GM19468 (cell line): ENCODE data around the gene ACACA.

ENCODE experiments used
- ATAC-seq: cut with Tn5 transposase; IDR thresholded peaks from one replicate; pipeline ENCODE4 v1.9.1; 2021; ENCODE audit warnings: mild to moderate bottlenecking, moderate library complexity, moderate number of reproducible peaks; ENCODE audit not compliant: unreplicated experiment; ENCODE audit errors: extremely low read depth

ACACA gene

GRCh38 chr17:37247825-37248224 is 158.8 kb downstream of the ACACA start:
- ATAC-seq = no peak

GRCh38 chr17:37246085-37246484 is 160.6 kb downstream of the ACACA start:
- ATAC-seq = no peak

DNA sequence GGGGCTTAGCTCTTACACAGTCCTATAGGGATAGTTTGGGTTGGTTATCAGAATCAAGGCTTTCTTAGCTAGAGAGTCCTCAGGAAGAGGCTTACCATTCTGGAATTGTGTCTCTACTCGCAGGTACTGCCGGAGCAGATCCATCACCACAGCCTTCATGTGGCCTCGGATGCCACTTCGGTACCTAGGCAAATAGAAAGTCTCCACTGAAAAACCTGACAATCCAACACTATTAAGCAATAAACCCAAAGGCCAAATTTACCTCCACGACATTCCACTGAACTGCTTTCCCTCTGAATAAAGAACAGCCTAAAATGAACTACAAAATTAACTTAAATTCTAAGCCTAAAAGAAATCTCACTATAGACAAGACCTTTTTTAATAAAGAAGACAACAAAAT is 166.3 kb downstream of the ACACA start:
- ATAC-seq = no peak

DNA sequence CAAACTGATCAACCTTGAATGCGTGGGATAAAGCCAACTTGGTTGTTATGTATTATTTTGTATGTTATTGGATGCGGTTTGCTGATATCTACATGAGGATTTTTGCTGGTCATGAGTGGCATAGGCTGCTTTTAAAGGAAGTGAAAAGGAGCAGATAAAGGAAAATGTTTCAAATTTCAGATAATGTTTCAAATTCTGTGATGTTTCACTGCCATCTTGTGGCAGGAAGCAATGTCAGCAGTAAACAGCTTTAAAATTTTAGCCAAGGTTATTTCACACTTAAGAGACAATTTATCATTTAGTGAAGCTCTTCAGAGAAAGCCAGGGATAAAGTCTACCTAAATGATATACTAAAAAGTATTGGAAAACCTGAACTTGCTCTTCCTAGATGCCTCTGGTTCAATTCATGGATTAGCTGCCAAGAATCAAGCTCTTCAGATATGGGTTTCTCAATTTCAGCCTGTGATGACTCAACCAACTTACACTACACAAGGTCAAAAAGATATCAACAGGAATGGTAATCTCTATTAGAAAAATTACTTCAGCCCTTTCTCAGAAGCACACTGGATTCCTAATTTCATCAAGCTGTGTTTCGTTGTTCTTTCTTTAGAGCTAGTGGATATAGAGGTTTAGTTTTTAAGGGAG is 166.8 kb downstream of the ACACA start:
- no peak for ATAC-seq

DNA sequence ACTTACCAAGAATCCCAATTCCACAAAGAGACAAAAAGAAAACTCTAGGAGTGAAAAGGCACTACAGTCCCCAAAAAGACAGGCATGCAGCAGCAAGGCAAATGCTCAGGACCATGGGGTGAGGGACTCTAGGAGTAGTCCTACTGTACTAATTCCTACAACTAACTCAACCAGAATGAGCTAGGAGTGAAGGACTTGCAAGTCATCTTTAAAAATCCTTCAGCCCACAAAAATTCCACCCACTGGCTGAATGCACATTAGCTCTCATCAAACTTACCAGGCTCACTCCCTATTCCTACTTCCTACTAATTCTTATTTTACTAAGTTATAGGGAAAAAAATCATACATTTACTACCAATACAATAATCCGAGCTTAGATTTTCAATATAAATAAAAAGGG is 172.5 kb downstream of the ACACA start:
- ATAC-seq = no peak

- no peak for ATAC-seq
Observed at GRCh38 chr17:37233036-37233435, 173.6 kb downstream of the ACACA start.

- no peak for ATAC-seq
Observed at GRCh38 chr17:37231887-37232286, 174.7 kb downstream of the ACACA start.

- no peak for ATAC-seq
Observed at GRCh38 chr17:37230633-37231032, 176.0 kb downstream of the ACACA start.

DNA sequence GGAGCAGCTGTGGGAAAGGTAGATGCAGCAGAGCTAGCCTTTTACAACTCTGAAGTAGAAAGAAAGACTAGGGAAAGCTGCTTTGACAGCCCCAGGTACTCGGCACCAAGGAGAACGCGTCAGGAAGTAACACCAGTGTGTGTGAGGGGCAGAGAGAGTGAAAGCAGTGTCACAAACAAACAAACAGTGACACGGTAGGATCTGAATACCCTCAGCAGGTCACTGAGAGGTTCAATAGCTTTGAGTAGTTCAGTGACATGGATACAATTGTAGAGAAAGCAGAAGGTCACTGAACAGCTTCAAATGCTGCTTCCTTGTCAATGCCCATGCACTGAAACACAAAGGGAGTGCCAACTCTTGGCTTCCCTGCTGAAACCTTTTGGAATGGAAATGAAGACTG is 181.2 kb downstream of the ACACA start:
- no peak for ATAC-seq

- ATAC-seq = no peak
Observed at GRCh38 chr17:37221865-37222264, 184.8 kb downstream of the ACACA start.

DNA sequence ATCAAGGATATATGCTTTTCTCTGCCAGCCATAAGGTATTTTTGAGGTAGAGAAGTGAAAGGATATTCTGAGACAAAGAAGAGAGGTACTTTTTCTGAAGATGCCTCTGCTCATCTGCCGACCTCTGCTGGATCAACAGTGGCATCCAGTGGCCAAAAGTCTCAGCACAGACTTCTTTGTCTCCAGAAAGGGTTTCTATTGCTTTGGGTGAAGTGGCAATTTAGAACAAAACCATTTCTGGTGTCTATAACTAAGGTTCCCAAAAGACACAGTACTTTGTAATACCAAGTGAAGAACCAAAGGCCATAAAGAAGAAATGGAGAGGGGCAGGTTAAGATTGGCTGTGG is 186.1 kb downstream of the ACACA start:
- ATAC-seq = no peak

- no peak for ATAC-seq
Observed at GRCh38 chr17:37219876-37220606, 186.6 kb downstream of the ACACA start.

- ATAC-seq = no peak
Observed at GRCh38 chr17:37218849-37219248, 187.8 kb downstream of the ACACA start.

GRCh38 chr17:37214416-37214815 is 192.2 kb downstream of the ACACA start:
- no peak for ATAC-seq

DNA sequence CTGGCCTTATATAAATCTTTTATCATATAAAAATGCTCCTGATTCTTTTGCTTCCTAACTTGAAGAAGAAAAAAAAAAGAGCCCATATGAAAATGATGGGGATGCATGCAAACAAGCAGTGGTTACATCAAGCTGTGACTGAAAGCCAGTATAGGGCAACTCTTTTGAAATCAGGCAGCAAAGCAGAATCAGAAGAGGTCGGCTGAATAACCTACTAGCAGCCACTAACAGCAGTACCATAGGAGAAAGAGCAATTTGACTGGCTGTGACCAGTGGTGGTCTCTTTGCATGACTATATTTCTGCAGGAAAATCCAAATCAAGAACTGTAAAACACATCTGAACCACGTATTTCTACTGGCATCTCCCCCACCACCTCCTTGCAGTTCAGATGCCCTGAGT is 192.7 kb downstream of the ACACA start:
- ATAC-seq = no peak

DNA sequence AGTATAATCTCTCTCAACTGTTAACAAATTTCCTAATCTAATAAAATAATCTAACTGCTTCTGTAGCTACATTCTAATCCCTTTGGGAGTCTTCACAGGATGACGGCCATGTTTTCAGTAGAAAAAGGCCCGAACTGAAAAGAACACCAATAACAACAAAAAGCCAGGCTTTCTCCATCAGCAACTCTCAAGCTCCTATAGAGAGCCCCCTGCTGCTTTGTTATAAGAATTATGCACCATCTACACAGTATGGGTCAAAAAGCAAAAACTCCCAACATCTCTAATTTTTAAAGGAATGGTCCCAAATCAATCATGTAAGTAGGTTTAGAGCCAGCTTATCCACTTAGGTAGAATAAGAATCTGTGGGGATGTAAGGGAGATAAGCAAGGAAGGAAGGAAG is 194.5 kb downstream of the ACACA start:
- ATAC-seq = no peak

DNA sequence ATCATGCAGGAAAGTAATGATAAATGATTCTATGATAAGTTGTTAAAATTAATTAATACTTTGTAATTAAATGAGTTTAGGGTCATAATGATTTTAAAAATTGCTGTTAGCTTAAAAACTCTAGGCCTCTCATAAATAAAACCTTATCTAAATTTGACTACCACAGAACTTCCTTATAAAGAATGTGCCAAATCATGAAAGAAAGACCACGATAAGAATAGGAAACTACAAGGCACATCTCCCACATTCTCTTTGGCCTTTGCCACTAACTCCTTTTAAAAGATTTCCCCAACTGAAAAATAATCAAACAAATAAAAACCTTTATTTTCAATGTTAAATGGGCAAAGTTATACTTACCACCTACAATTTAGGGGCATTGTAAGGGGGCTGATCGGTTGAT is 195.5 kb downstream of the ACACA start:
- ATAC-seq = no peak

GRCh38 chr17:37207103-37207502 is 199.5 kb downstream of the ACACA start:
- no peak for ATAC-seq

GRCh38 chr17:37206299-37206698 is 200.3 kb downstream of the ACACA start:
- no peak for ATAC-seq

GRCh38 chr17:37200497-37200896 is 206.1 kb downstream of the ACACA start:
- ATAC-seq = no peak

GRCh38 chr17:37197336-37197735 is 209.3 kb downstream of the ACACA start:
- ATAC-seq = no peak

- ATAC-seq = no peak
Observed at GRCh38 chr17:37194208-37194607, 212.4 kb downstream of the ACACA start.
